ENCODE data around the gene LYG1.

LYG1 gene

GRCh38 chr2:99259465-99259864 is 41.5 kb downstream of the LYG1 start:
- H3K4me3 ChIP-seq (ENCODE audit: low read depth, low read length) = no peak overlapping the region
- no peaks in the 10 kb centered on the region for H3K27me3 ChIP-seq (ENCODE audit: control insufficient read depth, insufficient read depth, low read length)
- no peaks in the 10 kb centered on the region for H3K4me1 ChIP-seq (ENCODE audit: control insufficient read depth, insufficient read depth, low read length)
- H3K9me3 ChIP-seq (ENCODE audit: control insufficient read depth, insufficient read depth, low read length) = no peaks in the 10 kb centered on the region
- no peak overlapping the region for H3K9ac ChIP-seq (ENCODE audit: low read depth, low read length)
- no peaks in the 10 kb centered on the region for H3K36me3 ChIP-seq (ENCODE audit: control insufficient read depth, insufficient read depth, low read length)

GRCh38 chr2:99256677-99257076 is 44.3 kb downstream of the LYG1 start:
- H3K4me3 ChIP-seq (ENCODE audit: low read depth, low read length) = no peak overlapping the region
- H3K4me1 ChIP-seq (ENCODE audit: control insufficient read depth, insufficient read depth, low read length) = no peaks in the 10 kb centered on the region
- H3K9me3 ChIP-seq (ENCODE audit: control insufficient read depth, insufficient read depth, low read length) = no peaks in the 10 kb centered on the region
- no peaks in the 10 kb centered on the region for H3K36me3 ChIP-seq (ENCODE audit: control insufficient read depth, insufficient read depth, low read length)
- no peaks in the 10 kb centered on the region for H3K27me3 ChIP-seq (ENCODE audit: control insufficient read depth, insufficient read depth, low read length)
- H3K9ac ChIP-seq (ENCODE audit: low read depth, low read length) = no peak overlapping the region

- Histone ChIP-seq H3K4me1 (ENCODE audit: control insufficient read depth, insufficient read depth, low read length) (no peaks in the 10 kb centered on the region), H3K9me3 (ENCODE audit: control insufficient read depth, insufficient read depth, low read length) (no peaks in the 10 kb centered on the region), H3K27me3 (ENCODE audit: control insufficient read depth, insufficient read depth, low read length) (no peaks in the 10 kb centered on the region), H3K9ac (ENCODE audit: low read depth, low read length) (no peak within 1 kb of the TSS), H3K4me3 (ENCODE audit: low read depth, low read length) (no peak within 1 kb of the TSS), H3K36me3 (ENCODE audit: control insufficient read depth, insufficient read depth, low read length) (no peaks in the 10 kb centered on the region)
Measured at GRCh38 chr2:99255491-99256318, 45.3 kb downstream of the LYG1 start, which contains the start of gene LYG2. LYG2 (minus strand) TSS chr2:99255666; CDS start chr2:99254260, 1,406 bp downstream.

GRCh38 chr2:99249951-99250350 is 51.0 kb downstream of the LYG1 start:
- no peak overlapping the region for H3K4me3 ChIP-seq (ENCODE audit: low read depth, low read length)

GRCh38 chr2:99242151-99242550 is 58.8 kb downstream of the LYG1 start:
- Histone ChIP-seq H3K4me3 (ENCODE audit: low read depth, low read length) (no peak overlapping the region), H3K9ac (ENCODE audit: low read depth, low read length) (no peak overlapping the region), H3K4me1 (ENCODE audit: control insufficient read depth, insufficient read depth, low read length) (no peaks in the 10 kb centered on the region), H3K9me3 (ENCODE audit: control insufficient read depth, insufficient read depth, low read length) (no peaks in the 10 kb centered on the region), H3K27me3 (ENCODE audit: control insufficient read depth, insufficient read depth, low read length) (no peaks in the 10 kb centered on the region), H3K36me3 (ENCODE audit: control insufficient read depth, insufficient read depth, low read length) (no peaks in the 10 kb centered on the region)

More at GRCh38 chr2:99249951-99250350, 51.0 kb downstream of the LYG1 start:
- Histone ChIP-seq H3K4me1 (ENCODE audit: control insufficient read depth, insufficient read depth, low read length) (no peaks in the 10 kb centered on the region), H3K36me3 (ENCODE audit: control insufficient read depth, insufficient read depth, low read length) (no peaks in the 10 kb centered on the region), H3K9me3 (ENCODE audit: control insufficient read depth, insufficient read depth, low read length) (no peaks in the 10 kb centered on the region), H3K27me3 (ENCODE audit: control insufficient read depth, insufficient read depth, low read length) (no peaks in the 10 kb centered on the region), H3K9ac (ENCODE audit: low read depth, low read length) (no peak overlapping the region)

GRCh38 chr2:99240431-99240830 is 60.6 kb downstream of the LYG1 start:
- H3K4me1 ChIP-seq (ENCODE audit: control insufficient read depth, insufficient read depth, low read length) = no peaks in the 10 kb centered on the region
- no peaks in the 10 kb centered on the region for H3K27me3 ChIP-seq (ENCODE audit: control insufficient read depth, insufficient read depth, low read length)
- H3K4me3 ChIP-seq (ENCODE audit: low read depth, low read length) = no peak overlapping the region
- H3K9me3 ChIP-seq (ENCODE audit: control insufficient read depth, insufficient read depth, low read length) = no peaks in the 10 kb centered on the region
- no peaks in the 10 kb centered on the region for H3K36me3 ChIP-seq (ENCODE audit: control insufficient read depth, insufficient read depth, low read length)
- no peak overlapping the region for H3K9ac ChIP-seq (ENCODE audit: low read depth, low read length)

- Histone ChIP-seq H3K4me1 (ENCODE audit: control insufficient read depth, insufficient read depth, low read length) (no peaks in the 10 kb centered on the region), H3K36me3 (ENCODE audit: control insufficient read depth, insufficient read depth, low read length) (no peaks in the 10 kb centered on the region), H3K9me3 (ENCODE audit: control insufficient read depth, insufficient read depth, low read length) (no peaks in the 10 kb centered on the region), H3K9ac (ENCODE audit: low read depth, low read length) (no peak overlapping the region), H3K4me3 (ENCODE audit: low read depth, low read length) (no peak overlapping the region), H3K27me3 (ENCODE audit: control insufficient read depth, insufficient read depth, low read length) (no peaks in the 10 kb centered on the region)
Measured at GRCh38 chr2:99238599-99238998, 62.4 kb downstream of the LYG1 start.
